DND-41 (cell line): ENCODE results near the gene HNF1B.

ENCODE experiments used
- EZH2 ChIP-seq: IDR thresholded peaks from 3 replicates; pipeline ENCODE4 v1.6.1; 2012; ENCODE audit warnings: borderline replicate concordance, low read depth, mild to moderate bottlenecking, moderate library complexity, low read length, inconsistent platforms; ENCODE audit not compliant: severe bottlenecking
- TF ChIP-seq, protein P1 (sequence below): IDR thresholded peaks from 2 replicates; pipeline ENCODE4 v1.5.1; 2012; ENCODE audit warnings: borderline replicate concordance, low read length, moderate library complexity, mild to moderate bottlenecking; ENCODE audit not compliant: poor library complexity, severe bottlenecking; ENCODE audit errors: extremely low read depth

DNA sequence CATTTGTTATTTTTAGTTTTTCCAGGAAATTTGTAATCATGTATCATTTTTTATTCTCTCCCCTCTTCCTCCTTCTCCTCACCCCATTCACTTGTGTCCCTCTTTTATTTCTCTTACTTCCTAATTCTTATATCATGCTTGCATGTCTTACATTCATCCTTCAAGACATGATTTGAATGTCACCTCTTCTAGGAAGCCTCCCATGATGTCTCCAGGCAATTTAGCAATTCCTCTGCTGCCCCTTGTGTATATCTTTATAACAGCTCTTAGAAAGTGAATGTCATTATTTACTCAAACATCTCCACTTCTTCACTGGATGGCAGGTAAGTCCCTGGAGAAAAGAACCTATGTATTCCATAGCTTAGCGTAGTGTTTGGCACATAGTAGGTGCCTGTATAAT is 7.8 kb downstream of the HNF1B start:
- TF ChIP-seq, protein P1, sequence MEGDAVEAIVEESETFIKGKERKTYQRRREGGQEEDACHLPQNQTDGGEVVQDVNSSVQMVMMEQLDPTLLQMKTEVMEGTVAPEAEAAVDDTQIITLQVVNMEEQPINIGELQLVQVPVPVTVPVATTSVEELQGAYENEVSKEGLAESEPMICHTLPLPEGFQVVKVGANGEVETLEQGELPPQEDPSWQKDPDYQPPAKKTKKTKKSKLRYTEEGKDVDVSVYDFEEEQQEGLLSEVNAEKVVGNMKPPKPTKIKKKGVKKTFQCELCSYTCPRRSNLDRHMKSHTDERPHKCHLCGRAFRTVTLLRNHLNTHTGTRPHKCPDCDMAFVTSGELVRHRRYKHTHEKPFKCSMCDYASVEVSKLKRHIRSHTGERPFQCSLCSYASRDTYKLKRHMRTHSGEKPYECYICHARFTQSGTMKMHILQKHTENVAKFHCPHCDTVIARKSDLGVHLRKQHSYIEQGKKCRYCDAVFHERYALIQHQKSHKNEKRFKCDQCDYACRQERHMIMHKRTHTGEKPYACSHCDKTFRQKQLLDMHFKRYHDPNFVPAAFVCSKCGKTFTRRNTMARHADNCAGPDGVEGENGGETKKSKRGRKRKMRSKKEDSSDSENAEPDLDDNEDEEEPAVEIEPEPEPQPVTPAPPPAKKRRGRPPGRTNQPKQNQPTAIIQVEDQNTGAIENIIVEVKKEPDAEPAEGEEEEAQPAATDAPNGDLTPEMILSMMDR: peak; percentile 33
- TF ChIP-seq EZH2: no peak
